HL-60 (cell line): ENCODE results near the gene NDUFAF8.

Experiments
- DNase-seq, 2 experiments: peaks; one replicate each; pipeline ENCODE4 v3.0.0-alpha.2; 2010 to 2020; ENCODE audit warnings: low read depth in 1 of 2, low spot score in 1 of 2
- H3K27ac ChIP-seq: fragments of 250-450 bp; sonication (Bioruptor Pico); replicated peaks from 2 replicates; pipeline ENCODE4 v1.5.1; 2020; ENCODE audit warnings: mild to moderate bottlenecking, moderate library complexity
- H3K27me3 ChIP-seq: fragments of 250-450 bp; sonication (Bioruptor Pico); 2 replicates; pipeline ENCODE4 v1.5.1; 2021; ENCODE audit warnings: mild to moderate bottlenecking, moderate library complexity; ENCODE audit not compliant: insufficient read depth, poor library complexity, severe bottlenecking
- H3K4me3 ChIP-seq: replicated peaks from 2 replicates; pipeline ENCODE4 v1.5.1; 2011; ENCODE audit warnings: mild to moderate bottlenecking, control low read depth, low read length; ENCODE audit not compliant: insufficient read depth
- GABPA ChIP-seq: IDR thresholded peaks from 2 replicates; pipeline ENCODE4 v1.6.1; 2012; ENCODE audit warnings: low read depth
- POLR2AphosphoS5 ChIP-seq: IDR thresholded peaks from 2 replicates; pipeline ENCODE4 v1.6.1; 2012; ENCODE audit warnings: low read depth
- SPI1 ChIP-seq: IDR thresholded peaks from 2 replicates; pipeline ENCODE4 v1.6.1; 2012; ENCODE audit warnings: low read depth, mild to moderate bottlenecking, borderline replicate concordance
- TF ChIP-seq, protein P1 (sequence below): IDR thresholded peaks from one replicate; pipeline ENCODE4 v1.5.1; 2011; ENCODE audit warnings: low read length, control low read depth, inconsistent platforms; ENCODE audit not compliant: insufficient read depth
- TF ChIP-seq, protein P2 (sequence below): IDR thresholded peaks from 2 replicates; pipeline ENCODE4 v1.6.1; 2012; ENCODE audit warnings: low read depth; ENCODE audit not compliant: insufficient replicate concordance

The NDUFAF8 gene

DNA sequence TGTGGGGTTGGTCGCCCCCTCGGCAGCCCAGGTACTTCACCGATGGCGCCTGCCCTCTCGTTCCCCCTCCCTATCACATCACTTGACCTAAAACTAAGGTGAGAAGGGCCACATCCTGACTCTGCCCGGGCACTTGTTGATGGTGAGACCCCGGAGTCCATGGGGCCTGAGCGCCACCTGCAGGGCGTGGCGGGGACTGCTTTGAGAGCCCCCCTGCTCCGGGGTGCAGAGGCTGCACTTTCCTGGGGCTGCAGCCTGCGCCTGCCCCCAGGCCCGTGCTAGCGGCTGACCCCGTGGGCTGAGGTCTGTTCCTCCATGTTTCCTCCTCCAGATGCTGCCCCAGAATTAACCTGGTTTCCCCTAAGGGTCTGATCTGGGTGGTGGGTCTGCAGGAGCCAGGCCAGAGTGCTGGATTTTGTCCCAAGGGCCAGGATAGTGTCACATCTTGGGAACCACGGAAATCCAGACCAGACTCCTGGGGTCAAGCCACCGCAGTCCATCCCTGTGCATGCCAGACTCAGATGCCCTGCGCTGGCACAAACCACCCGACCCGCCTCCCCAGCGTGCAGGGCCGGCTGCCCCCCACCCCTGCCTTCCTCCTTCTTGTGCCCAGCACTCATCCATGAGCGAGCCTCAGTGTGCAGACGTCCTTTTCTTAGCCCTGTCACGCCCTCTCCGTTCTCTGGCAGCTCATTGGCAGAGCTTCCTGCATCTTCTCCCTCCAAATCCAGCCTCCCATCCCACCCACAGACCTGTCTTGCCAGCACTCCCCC, 2.7 kb downstream of the NDUFAF8 start:
- TF ChIP-seq POLR2AphosphoS5 = no peak; the same call in none of the 2 replicates
- TF ChIP-seq, protein P1, sequence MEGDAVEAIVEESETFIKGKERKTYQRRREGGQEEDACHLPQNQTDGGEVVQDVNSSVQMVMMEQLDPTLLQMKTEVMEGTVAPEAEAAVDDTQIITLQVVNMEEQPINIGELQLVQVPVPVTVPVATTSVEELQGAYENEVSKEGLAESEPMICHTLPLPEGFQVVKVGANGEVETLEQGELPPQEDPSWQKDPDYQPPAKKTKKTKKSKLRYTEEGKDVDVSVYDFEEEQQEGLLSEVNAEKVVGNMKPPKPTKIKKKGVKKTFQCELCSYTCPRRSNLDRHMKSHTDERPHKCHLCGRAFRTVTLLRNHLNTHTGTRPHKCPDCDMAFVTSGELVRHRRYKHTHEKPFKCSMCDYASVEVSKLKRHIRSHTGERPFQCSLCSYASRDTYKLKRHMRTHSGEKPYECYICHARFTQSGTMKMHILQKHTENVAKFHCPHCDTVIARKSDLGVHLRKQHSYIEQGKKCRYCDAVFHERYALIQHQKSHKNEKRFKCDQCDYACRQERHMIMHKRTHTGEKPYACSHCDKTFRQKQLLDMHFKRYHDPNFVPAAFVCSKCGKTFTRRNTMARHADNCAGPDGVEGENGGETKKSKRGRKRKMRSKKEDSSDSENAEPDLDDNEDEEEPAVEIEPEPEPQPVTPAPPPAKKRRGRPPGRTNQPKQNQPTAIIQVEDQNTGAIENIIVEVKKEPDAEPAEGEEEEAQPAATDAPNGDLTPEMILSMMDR = peak; percentile 87
- Histone ChIP-seq H3K27me3 (no peaks in the 10 kb centered on the region), H3K4me3 (no peak overlapping the region), H3K27ac (no peak overlapping the region)
- DNase-seq = peak; percentile 43 to 69

DNA sequence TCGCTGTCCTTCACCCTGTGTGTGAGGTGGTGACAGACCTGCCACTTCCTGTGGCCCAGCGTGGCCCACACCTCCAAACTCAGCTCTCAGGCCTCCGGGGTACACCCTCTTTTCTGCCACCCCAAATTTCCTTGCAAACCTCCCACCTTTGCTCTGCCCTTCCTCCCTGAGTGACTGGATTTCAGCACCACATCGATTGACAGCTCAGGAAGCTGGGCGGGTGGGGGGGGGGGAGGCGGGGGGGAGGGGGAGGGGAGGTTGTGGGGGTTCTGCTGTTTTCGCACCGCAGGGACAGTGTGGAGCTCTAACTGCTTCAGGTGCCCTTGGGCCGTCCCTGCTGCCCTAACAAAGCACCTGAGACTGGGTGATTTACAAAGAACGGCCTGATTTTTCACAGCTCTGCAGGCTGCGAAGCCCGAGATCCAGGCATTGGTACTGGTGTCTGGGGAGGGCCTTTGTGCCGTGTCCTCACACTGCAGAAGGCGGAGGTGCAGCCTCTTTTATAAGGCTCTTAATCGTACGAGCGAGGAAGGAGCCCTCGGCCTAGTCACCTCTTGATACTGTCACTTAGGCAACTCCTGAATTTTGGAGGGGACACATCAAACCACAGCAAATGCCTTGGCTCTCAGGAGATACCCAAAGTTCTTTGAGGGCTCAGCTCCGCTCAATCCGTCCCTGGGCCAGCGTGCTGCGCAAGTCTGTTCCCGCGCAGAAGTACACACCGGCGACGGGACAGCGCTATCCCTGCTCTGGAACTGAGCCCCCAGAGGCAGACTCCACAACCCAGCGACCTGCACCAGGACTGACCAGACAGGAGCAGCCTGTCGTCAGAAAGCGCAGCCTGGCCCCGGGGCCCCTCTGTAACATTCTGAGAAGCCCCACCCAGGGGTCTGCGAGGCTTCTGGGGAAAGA, 3.6 kb downstream of the NDUFAF8 start:
- Histone ChIP-seq H3K4me3 (no peak overlapping the region), H3K27ac (no peak overlapping the region), H3K27me3 (no peaks in the 10 kb centered on the region)
- no peak for DNase-seq
- TF ChIP-seq, protein P1 = no peak
- TF ChIP-seq, protein P2, sequence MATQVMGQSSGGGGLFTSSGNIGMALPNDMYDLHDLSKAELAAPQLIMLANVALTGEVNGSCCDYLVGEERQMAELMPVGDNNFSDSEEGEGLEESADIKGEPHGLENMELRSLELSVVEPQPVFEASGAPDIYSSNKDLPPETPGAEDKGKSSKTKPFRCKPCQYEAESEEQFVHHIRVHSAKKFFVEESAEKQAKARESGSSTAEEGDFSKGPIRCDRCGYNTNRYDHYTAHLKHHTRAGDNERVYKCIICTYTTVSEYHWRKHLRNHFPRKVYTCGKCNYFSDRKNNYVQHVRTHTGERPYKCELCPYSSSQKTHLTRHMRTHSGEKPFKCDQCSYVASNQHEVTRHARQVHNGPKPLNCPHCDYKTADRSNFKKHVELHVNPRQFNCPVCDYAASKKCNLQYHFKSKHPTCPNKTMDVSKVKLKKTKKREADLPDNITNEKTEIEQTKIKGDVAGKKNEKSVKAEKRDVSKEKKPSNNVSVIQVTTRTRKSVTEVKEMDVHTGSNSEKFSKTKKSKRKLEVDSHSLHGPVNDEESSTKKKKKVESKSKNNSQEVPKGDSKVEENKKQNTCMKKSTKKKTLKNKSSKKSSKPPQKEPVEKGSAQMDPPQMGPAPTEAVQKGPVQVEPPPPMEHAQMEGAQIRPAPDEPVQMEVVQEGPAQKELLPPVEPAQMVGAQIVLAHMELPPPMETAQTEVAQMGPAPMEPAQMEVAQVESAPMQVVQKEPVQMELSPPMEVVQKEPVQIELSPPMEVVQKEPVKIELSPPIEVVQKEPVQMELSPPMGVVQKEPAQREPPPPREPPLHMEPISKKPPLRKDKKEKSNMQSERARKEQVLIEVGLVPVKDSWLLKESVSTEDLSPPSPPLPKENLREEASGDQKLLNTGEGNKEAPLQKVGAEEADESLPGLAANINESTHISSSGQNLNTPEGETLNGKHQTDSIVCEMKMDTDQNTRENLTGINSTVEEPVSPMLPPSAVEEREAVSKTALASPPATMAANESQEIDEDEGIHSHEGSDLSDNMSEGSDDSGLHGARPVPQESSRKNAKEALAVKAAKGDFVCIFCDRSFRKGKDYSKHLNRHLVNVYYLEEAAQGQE = peak; percentile 63
- peak; percentile 50; the same call in 1 of the 2 replicates for TF ChIP-seq POLR2AphosphoS5

DNA sequence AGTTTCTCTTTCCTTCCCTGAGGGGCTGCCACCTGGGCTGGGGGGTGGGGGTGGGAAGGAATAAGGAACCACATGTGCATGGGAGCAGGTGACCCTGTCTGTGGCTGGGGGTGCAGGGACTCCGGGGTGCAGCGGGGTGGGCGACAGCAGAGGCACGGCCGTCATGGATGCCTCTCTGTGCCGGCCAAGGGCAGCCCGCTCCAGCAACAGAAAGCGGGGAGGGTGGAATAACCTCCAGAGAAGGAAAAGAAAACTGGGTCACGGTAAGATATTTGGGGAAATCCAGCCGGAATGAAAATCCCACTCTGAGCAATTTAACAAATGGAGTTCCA, 4.2 kb downstream of the NDUFAF8 start:
- no peak overlapping the region for H3K27ac ChIP-seq
- no peaks in the 10 kb centered on the region for H3K27me3 ChIP-seq
- no peak overlapping the region for H3K4me3 ChIP-seq
- TF ChIP-seq POLR2AphosphoS5 (no peak), GABPA (no peak), SPI1 (no peak)
- TF ChIP-seq, protein P2 = no peak
- TF ChIP-seq, protein P1 = no peak
- no peak for DNase-seq
